HG02610 (cell line): ENCODE measurements around the gene CADM1.

Experiments used
- ATAC-seq: cut with Tn5 transposase; IDR thresholded peaks from one replicate; pipeline ENCODE4 v1.9.1; 2021; ENCODE audit warnings: mild to moderate bottlenecking, moderate library complexity; ENCODE audit not compliant: unreplicated experiment

Gene CADM1

GRCh38 chr11:115518983-115519628, 14.9 kb upstream of the CADM1 start:
- ATAC-seq, result no peak

GRCh38 chr11:115515647-115516395, 11.6 kb upstream of the CADM1 start:
- ATAC-seq, result no peak

GRCh38 chr11:115506954-115507675, 2.9 kb upstream of the CADM1 start:
- ATAC-seq, result no peak

- ATAC-seq, result no peak
Measured at GRCh38 chr11:115505175-115505574, 960 bp upstream of the CADM1 start.

GRCh38 chr11:115503886-115504275, 334 bp downstream of the CADM1 start:
- no peak for ATAC-seq

- ATAC-seq, result no peak
Measured at GRCh38 chr11:115503083-115503885, 931 bp downstream of the CADM1 start.

GRCh38 chr11:115502636-115503082, 1.6 kb downstream of the CADM1 start:
- no peak for ATAC-seq

GRCh38 chr11:115501893-115502589, 2.2 kb downstream of the CADM1 start:
- peak; percentile 48 for ATAC-seq

- ATAC-seq, result no peak
Measured at GRCh38 chr11:115501502-115501892, 2.7 kb downstream of the CADM1 start.

GRCh38 chr11:115500547-115501501, 3.4 kb downstream of the CADM1 start:
- no peak for ATAC-seq

- ATAC-seq, result no peak
Measured at GRCh38 chr11:115499891-115500290, 4.3 kb downstream of the CADM1 start.

GRCh38 chr11:115499241-115499799, 4.9 kb downstream of the CADM1 start:
- ATAC-seq, result no peak

GRCh38 chr11:115498354-115498753, 5.9 kb downstream of the CADM1 start:
- no peak for ATAC-seq

- peak; percentile 60 for ATAC-seq
Measured at GRCh38 chr11:115497303-115497702, 6.9 kb downstream of the CADM1 start.

GRCh38 chr11:115496892-115497291, 7.3 kb downstream of the CADM1 start:
- ATAC-seq, result no peak

- ATAC-seq, result no peak
Measured at GRCh38 chr11:115493905-115494304, 10.3 kb downstream of the CADM1 start.

GRCh38 chr11:115493488-115493887, 10.7 kb downstream of the CADM1 start:
- no peak for ATAC-seq

GRCh38 chr11:115489466-115489865, 14.7 kb downstream of the CADM1 start:
- ATAC-seq, result no peak

GRCh38 chr11:115488945-115489344, 15.3 kb downstream of the CADM1 start:
- ATAC-seq, result no peak
